ENCODE results near the gene ABCB8.

- no peak for TF ChIP-seq CTCF (IDR thresholded peaks at IDR 0.05)
- no peak for TF ChIP-seq POLR2A (IDR thresholded peaks at IDR 0.05)
Observed at GRCh38 chr7:151071032-151071866, 43.0 kb downstream of the ABCB8 start.
